ENCODE measurements around the gene CSDE1. TPM values are rescaled to one million over a fixed set of nuclear protein-coding genes. Genes with fewer than 3 reads are reported as not detected.
"Not testable (repeated sequence)": the region's sequence is repeated elsewhere in the genome, so short reads cannot be mapped to it uniquely, and the experiment has no call there.

CSDE1 gene
- total RNA-seq, 1 donor from 2014 or later, result 540 TPM

GRCh38 chr1:114755006-114755931 lies 2.5 kb downstream of the CSDE1 start:
- Mint-ChIP-seq H3K27me3 (ENCODE audit: low read depth) (no peaks in the 10 kb centered on the region), H3K9me3 (ENCODE audit: low read depth) (peaks cover 3% of the 10 kb centered on the region), H3K4me3 (ENCODE audit: unreplicated experiment) (peak overlapping the region; percentile 91), H3K27ac (ENCODE audit: unreplicated experiment) (peak overlapping the region; percentile 100), H3K36me3 (ENCODE audit: low read depth) (peaks cover 4% of the 10 kb centered on the region), H3K4me1 (ENCODE audit: low read depth) (peaks cover 73% of the 10 kb centered on the region)
- DNase-seq (ENCODE audit: low spot score), result no peak
- TF ChIP-seq CTCF (IDR thresholded peaks at IDR 0.05), result no peak

DNA sequence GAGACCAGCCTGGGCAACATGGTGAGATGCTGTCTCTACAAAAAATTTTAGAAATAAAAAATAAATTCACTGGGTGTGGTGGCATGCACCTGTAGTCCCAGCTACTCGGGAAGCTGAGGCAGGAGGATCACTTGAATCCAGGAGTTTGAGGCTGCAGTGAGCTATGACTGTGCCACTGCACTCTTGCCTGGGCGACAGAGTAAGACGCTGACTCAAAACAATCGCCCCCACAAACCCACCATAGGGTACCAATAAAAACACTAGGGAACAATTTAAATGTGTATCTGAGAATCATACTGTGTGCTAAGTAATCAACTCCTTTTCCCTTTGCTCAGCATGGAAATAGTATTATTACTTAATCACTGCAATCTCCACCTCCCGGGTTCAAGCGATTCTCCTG lies 4.1 kb downstream of the CSDE1 start:
- H3K36me3 Mint-ChIP-seq (ENCODE audit: low read depth); H3K4me3 Mint-ChIP-seq (ENCODE audit: unreplicated experiment); H3K27ac Mint-ChIP-seq (ENCODE audit: unreplicated experiment); DNase-seq (ENCODE audit: low spot score); H3K27me3 Mint-ChIP-seq (ENCODE audit: low read depth); H3K9me3 Mint-ChIP-seq (ENCODE audit: low read depth): not testable (repeated sequence)
- peaks cover 82% of the 10 kb centered on the region for H3K4me1 Mint-ChIP-seq (ENCODE audit: low read depth)

DNA sequence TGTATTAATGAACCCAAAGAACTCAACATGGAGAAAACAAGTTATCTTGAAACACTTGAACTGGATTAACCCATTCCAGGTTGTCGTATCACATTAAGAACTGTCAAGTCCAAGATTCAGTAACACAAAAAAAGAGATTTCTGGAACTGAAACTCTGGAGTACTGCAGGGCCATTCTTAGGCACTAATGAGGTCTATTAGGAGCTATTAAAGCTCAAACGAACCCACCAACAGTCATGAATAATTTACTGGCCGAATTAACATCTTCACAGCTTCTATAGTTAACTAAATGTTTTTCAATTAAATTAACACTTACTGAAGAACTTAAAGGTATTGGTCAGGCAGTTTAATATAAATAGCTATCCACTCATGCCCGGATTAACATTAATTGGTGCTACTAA lies 4.6 kb downstream of the CSDE1 start:
- no peak for TF ChIP-seq CTCF (IDR thresholded peaks at IDR 0.05)
- H3K27me3 Mint-ChIP-seq (ENCODE audit: low read depth), result no peaks in the 10 kb centered on the region
- H3K27ac Mint-ChIP-seq (ENCODE audit: unreplicated experiment), result no peak overlapping the region
- no peak overlapping the region for H3K4me3 Mint-ChIP-seq (ENCODE audit: unreplicated experiment)
- no peaks in the 10 kb centered on the region for H3K9me3 Mint-ChIP-seq (ENCODE audit: low read depth)
- H3K36me3 Mint-ChIP-seq (ENCODE audit: low read depth), result peaks cover 12% of the 10 kb centered on the region
- H3K4me1 Mint-ChIP-seq (ENCODE audit: low read depth), result peaks cover 82% of the 10 kb centered on the region
- no peak for DNase-seq (ENCODE audit: low spot score)

DNA sequence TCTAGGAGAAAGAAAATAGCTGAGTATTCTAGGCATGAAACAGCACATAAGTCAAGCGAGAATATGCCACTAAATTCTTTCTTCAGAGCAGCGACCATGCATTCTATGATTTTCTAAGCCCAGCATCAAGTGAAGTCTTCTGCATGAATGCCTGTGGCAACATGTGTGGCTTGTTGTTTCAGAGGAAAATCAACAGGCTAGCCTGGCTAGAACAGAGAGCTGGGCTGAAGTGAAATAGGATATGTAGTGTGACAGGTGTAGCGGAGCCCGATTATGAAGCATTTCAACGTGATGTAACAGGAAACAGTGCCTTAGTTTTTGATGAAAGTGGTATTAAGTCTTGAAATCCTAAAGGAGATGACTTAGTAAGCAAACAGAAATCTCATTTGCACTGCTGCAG lies 7.0 kb downstream of the CSDE1 start:
- H3K27me3 Mint-ChIP-seq (ENCODE audit: low read depth), result no peaks in the 10 kb centered on the region
- no peak for TF ChIP-seq CTCF (IDR thresholded peaks at IDR 0.05)
- H3K4me3 Mint-ChIP-seq (ENCODE audit: unreplicated experiment), result no peak overlapping the region
- peak overlapping the region; percentile 27 for H3K27ac Mint-ChIP-seq (ENCODE audit: unreplicated experiment)
- H3K9me3 Mint-ChIP-seq (ENCODE audit: low read depth), result no peaks in the 10 kb centered on the region
- peaks cover 12% of the 10 kb centered on the region for H3K36me3 Mint-ChIP-seq (ENCODE audit: low read depth)
- peaks cover 74% of the 10 kb centered on the region for H3K4me1 Mint-ChIP-seq (ENCODE audit: low read depth)
- no peak for DNase-seq (ENCODE audit: low spot score)

DNA sequence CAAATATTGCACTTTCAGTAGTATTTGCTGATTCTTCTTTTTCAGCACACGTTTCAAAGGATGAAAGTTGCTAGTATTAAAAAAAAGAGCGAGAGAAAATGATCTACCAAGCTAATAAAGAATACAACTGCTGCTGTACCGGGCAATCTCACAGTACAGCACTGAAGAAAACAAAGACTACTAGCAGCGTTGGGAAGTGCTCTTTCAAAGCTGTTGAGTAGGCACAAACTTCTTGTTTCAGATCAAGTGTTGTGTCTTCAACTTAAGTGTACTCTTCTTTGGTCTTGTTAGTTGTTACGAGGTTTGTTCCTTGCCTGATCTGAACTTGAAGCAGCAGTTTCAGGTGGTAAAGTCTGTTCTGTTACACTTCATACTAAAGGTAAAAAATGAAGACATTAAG lies 7.9 kb downstream of the CSDE1 start:
- no peak for DNase-seq (ENCODE audit: low spot score)
- Mint-ChIP-seq H3K27me3 (ENCODE audit: low read depth) (no peaks in the 10 kb centered on the region), H3K4me3 (ENCODE audit: unreplicated experiment) (no peak overlapping the region), H3K36me3 (ENCODE audit: low read depth) (peaks cover 12% of the 10 kb centered on the region), H3K27ac (ENCODE audit: unreplicated experiment) (no peak overlapping the region), H3K4me1 (ENCODE audit: low read depth) (peaks cover 71% of the 10 kb centered on the region), H3K9me3 (ENCODE audit: low read depth) (no peaks in the 10 kb centered on the region)
- TF ChIP-seq CTCF (IDR thresholded peaks at IDR 0.05), result no peak
